ENCODE measurements around the gene ROBO4.

The ROBO4 gene

DNA sequence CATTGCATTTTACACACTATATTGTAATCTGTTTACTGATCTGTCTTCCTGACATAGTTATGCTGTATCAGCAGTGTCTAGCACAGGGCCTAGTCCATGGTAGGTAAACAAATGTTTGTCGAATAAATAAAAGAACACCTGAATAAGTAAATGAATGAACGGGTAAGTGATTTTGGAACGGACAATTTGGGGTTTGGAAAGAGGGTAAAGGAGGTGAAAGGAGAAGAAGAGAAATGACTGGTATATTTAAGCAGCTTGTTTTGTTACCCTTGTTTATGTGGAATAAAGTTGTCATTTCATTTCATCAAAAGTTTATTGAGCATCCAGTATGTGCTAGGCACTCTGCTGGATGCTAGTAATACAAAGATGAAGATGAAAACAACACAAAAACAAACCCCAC is 21.3 kb upstream of the ROBO4 start, which contains the start of gene HEPN1:
Gene HEPN1 (plus strand): TSS at position 301 of the 400 bp plus-strand sequence.
- no peak within 1 kb of the TSS for H3K27ac ChIP-seq (ENCODE audit: low read length)
- H3K4me3 ChIP-seq (ENCODE audit: low read length in 2 of 2) = no peak within 1 kb of the TSS
- H3K27me3 ChIP-seq (ENCODE audit: control insufficient read depth in 1 of 2, insufficient read depth in 2 of 2, low read length in 2 of 2) = peaks cover 8 to 17% of the 10 kb centered on the region in 2 donors
- peaks cover 4% of the 10 kb centered on the region for H3K4me1 ChIP-seq (ENCODE audit: control insufficient read depth, insufficient read depth, low read length)
- H3K9me3 ChIP-seq (ENCODE audit: control insufficient read depth in 2 of 2, low read length in 2 of 2) = no peaks in the 10 kb centered on the region
- H3K36me3 ChIP-seq (ENCODE audit: control insufficient read depth in 2 of 2, insufficient read depth in 2 of 2, low read length in 2 of 2) = no peaks in the 10 kb centered on the region
- no peak within 1 kb of the TSS for H3K9ac ChIP-seq (ENCODE audit: low read length in 2 of 2)

DNA sequence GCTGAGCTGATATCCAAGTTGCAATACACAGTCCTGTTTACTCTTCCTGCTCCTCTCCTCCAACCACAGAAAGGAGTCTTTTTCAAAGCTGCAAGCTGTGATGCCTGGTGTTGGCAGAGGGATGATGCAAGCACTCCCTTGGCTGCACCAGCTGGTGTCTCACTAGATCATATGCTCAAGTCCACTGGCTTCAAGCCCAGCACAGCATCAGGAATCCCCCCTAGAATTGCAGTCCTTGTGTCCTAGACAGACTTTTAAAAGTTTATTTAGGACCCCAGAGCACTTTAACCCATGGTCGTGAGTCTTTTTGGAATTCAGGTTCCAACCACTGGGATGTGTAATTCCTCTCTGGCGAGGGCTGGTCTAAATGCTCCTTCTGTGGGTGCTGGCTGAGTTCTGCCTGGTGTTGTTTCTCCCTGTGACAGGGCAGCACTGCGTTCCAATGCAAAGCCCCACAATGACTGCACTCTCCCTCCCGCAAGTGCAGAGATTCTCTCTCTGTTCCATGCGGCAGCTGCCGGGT is 19.5 kb upstream of the ROBO4 start:
- no peak overlapping the region for H3K9ac ChIP-seq (ENCODE audit: low read length in 2 of 2)
- no peak overlapping the region for H3K4me3 ChIP-seq (ENCODE audit: low read length in 2 of 2)
- H3K9me3 ChIP-seq (ENCODE audit: control insufficient read depth in 2 of 2, low read length in 2 of 2) = no peaks in the 10 kb centered on the region
- no peak overlapping the region for H3K27ac ChIP-seq (ENCODE audit: low read length)
- H3K36me3 ChIP-seq (ENCODE audit: control insufficient read depth in 2 of 2, insufficient read depth in 2 of 2, low read length in 2 of 2) = no peaks in the 10 kb centered on the region
- H3K27me3 ChIP-seq (ENCODE audit: control insufficient read depth in 1 of 2, insufficient read depth in 2 of 2, low read length in 2 of 2) = peaks cover 8 to 12% of the 10 kb centered on the region in 2 donors
- peaks cover 4% of the 10 kb centered on the region for H3K4me1 ChIP-seq (ENCODE audit: control insufficient read depth, insufficient read depth, low read length)

DNA sequence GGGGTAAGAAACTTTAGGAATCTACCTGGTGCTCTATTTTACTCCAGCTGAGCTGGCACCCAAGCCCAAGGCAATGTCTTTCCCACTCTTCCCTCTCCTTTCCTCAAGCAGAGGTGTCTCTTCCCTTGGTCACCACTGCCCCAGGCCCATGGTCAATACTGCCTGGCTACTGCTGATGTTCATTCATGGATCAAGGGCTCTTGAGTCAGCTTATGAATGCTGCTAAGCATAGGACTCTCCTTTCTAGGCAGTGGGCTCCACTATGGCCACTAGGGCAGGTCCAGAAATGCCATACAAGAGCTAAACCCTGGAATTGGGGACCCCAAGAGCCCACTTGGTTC is 18.7 kb upstream of the ROBO4 start:
- no peak overlapping the region for H3K4me3 ChIP-seq (ENCODE audit: low read length in 2 of 2)
- H3K36me3 ChIP-seq (ENCODE audit: control insufficient read depth in 2 of 2, insufficient read depth in 2 of 2, low read length in 2 of 2) = no peaks in the 10 kb centered on the region
- H3K27me3 ChIP-seq (ENCODE audit: control insufficient read depth in 1 of 2, insufficient read depth in 2 of 2, low read length in 2 of 2) = peaks cover 2 to 9% of the 10 kb centered on the region in 2 donors
- no peaks in the 10 kb centered on the region for H3K9me3 ChIP-seq (ENCODE audit: control insufficient read depth in 2 of 2, low read length in 2 of 2)
- no peak overlapping the region for H3K27ac ChIP-seq (ENCODE audit: low read length)
- H3K4me1 ChIP-seq (ENCODE audit: control insufficient read depth, insufficient read depth, low read length) = peaks cover 4% of the 10 kb centered on the region
- H3K9ac ChIP-seq (ENCODE audit: low read length in 2 of 2) = no peak overlapping the region

DNA sequence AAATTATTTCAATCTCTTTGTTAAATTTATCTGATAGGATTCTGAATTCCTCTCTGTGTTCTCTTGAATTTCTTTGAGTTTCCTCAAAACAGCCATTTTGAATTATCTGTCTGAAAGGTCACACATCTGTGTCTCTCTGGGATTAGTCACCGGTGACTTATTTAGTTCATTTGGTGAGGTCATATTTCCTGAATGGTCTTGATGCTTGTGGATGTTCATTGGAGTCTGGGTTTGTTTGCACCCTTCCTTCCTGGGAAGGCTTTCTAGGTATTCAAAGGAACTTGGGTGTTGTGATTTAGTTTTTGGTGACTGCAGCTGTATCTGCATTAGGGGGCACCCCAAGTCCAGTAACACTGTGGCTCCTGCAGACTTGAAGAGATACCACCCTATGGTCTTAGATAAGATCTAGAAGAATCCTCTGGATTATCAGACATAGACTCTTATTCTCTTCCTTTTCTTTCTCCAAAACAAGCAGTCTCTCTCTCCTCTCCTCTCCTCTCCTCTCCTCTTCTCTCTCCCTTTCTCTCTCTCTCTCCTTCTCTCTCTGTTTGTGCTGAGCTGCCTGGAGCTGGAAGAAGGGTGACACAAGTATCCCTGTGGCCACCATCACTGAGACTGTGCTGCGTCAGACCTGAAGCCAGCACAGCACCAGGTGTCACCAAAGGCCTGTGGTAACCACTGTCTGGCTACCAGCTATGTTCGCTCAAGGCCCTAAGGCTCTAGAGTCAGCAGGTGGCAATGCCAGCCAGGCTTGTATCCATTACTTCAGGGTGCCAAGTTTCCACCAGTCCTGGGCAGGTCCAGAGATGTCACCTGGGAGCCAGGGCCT is 18.1 kb upstream of the ROBO4 start:
- Histone ChIP-seq H3K9me3 (ENCODE audit: control insufficient read depth in 2 of 2, low read length in 2 of 2) (no peaks in the 10 kb centered on the region), H3K36me3 (ENCODE audit: control insufficient read depth in 2 of 2, insufficient read depth in 2 of 2, low read length in 2 of 2) (no peaks in the 10 kb centered on the region), H3K9ac (ENCODE audit: low read length in 2 of 2) (no peak overlapping the region), H3K27ac (ENCODE audit: low read length) (no peak overlapping the region), H3K4me3 (ENCODE audit: low read length in 2 of 2) (no peak overlapping the region), H3K27me3 (ENCODE audit: control insufficient read depth in 1 of 2, insufficient read depth in 2 of 2, low read length in 2 of 2) (peaks cover 0 to 8% of the 10 kb centered on the region in 2 donors), H3K4me1 (ENCODE audit: control insufficient read depth, insufficient read depth, low read length) (no peaks in the 10 kb centered on the region)

DNA sequence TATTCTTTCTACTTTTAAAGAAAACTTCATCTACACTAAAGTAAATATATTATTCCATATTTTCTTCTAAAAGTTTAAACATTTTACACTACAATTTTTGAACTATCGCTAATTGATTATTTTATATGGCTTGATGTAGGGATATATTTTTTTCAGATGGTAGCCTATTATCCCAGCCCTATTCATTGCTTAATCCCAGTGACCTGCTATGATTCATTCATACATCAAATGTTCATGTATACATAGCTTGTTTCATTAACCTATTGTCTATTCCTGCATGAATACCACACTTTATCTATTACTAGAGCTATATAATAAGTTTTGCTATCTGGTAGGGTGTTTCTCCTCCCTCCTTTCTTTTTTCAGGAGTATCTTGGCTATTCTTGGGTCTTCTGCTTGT is 5.0 kb upstream of the ROBO4 start:
- no peak overlapping the region for H3K27ac ChIP-seq (ENCODE audit: low read length)
- no peak overlapping the region for H3K9ac ChIP-seq (ENCODE audit: low read length in 2 of 2)
- H3K4me3 ChIP-seq (ENCODE audit: low read length in 2 of 2) = no peak overlapping the region
- H3K4me1 ChIP-seq (ENCODE audit: control insufficient read depth, insufficient read depth, low read length) = peaks cover 10% of the 10 kb centered on the region
- no peaks in the 10 kb centered on the region for H3K9me3 ChIP-seq (ENCODE audit: control insufficient read depth in 2 of 2, low read length in 2 of 2)
- no peaks in the 10 kb centered on the region for H3K36me3 ChIP-seq (ENCODE audit: control insufficient read depth in 2 of 2, insufficient read depth in 2 of 2, low read length in 2 of 2)
- H3K27me3 ChIP-seq (ENCODE audit: control insufficient read depth in 1 of 2, insufficient read depth in 2 of 2, low read length in 2 of 2) = no peaks in the 10 kb centered on the region

DNA sequence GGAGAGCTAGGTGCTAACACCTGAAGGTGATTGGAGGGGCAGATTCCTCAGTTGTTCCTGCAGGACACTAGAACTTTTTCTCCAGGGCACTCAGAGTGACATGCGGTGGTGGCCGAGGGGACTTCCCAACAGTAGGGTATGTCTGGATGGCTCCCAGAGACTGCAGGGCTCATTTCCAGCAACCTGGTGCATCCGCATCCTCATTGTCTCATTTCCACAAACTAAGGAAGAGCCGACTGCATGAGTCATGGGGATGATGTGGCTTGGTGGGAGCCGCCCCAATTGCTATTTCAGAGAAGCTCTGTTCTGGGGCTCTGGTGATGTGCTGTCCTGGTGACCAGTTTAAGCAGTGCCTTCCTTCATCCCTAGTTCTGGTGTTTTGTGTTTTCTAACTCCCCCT is 2.8 kb upstream of the ROBO4 start:
- Histone ChIP-seq H3K9ac (ENCODE audit: low read length in 2 of 2) (no peak overlapping the region), H3K36me3 (ENCODE audit: control insufficient read depth in 2 of 2, insufficient read depth in 2 of 2, low read length in 2 of 2) (no peaks in the 10 kb centered on the region), H3K4me1 (ENCODE audit: control insufficient read depth, insufficient read depth, low read length) (peaks cover 15% of the 10 kb centered on the region), H3K4me3 (ENCODE audit: low read length in 2 of 2) (no peak overlapping the region), H3K9me3 (ENCODE audit: control insufficient read depth in 2 of 2, low read length in 2 of 2) (no peaks in the 10 kb centered on the region), H3K27ac (ENCODE audit: low read length) (no peak overlapping the region), H3K27me3 (ENCODE audit: control insufficient read depth in 1 of 2, insufficient read depth in 2 of 2, low read length in 2 of 2) (no peaks in the 10 kb centered on the region)

DNA sequence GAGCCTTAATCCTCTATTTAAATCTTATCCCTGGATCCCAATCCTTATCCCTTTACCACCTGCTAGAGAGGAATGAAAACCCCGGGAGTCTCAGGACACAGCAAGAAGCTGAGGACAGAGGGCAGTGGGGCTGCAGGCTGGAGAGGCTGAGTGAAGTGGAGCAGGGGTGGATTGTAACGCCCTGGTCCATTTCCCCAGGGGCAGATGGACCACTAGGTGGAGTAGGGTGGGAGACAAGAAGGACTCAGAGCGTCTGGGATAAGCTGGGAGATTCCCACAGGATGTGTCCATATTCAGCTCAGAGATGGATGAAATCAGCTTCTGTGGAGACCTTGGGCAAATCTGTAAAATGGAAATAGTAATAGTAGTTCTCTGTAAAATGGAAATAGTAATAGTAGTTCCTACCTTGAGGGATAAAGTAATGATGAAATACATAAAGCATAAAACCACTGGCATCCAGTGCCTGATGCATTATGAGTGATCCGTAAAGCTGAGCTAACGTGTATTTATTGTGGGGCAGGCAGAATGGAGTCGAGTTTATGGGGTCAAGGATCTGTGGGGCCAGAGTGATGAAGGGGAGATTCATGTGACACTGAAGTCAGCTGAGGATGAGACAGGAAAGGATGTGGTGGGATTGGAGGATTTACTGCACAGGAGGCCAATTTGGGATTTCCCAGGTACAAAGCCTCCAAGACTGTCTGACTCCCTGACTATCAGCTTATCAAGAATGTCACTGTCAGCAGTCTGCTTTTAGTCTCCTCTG is 1.9 kb upstream of the ROBO4 start:
- Histone ChIP-seq H3K27me3 (ENCODE audit: control insufficient read depth in 1 of 2, insufficient read depth in 2 of 2, low read length in 2 of 2) (no peaks in the 10 kb centered on the region), H3K9ac (ENCODE audit: low read length in 2 of 2) (no peak overlapping the region), H3K9me3 (ENCODE audit: control insufficient read depth in 2 of 2, low read length in 2 of 2) (no peaks in the 10 kb centered on the region), H3K27ac (ENCODE audit: low read length) (peak overlapping the region; percentile 55), H3K36me3 (ENCODE audit: control insufficient read depth in 2 of 2, insufficient read depth in 2 of 2, low read length in 2 of 2) (no peaks in the 10 kb centered on the region), H3K4me1 (ENCODE audit: control insufficient read depth, insufficient read depth, low read length) (peaks cover 15% of the 10 kb centered on the region), H3K4me3 (ENCODE audit: low read length in 2 of 2) (no peak overlapping the region)

DNA sequence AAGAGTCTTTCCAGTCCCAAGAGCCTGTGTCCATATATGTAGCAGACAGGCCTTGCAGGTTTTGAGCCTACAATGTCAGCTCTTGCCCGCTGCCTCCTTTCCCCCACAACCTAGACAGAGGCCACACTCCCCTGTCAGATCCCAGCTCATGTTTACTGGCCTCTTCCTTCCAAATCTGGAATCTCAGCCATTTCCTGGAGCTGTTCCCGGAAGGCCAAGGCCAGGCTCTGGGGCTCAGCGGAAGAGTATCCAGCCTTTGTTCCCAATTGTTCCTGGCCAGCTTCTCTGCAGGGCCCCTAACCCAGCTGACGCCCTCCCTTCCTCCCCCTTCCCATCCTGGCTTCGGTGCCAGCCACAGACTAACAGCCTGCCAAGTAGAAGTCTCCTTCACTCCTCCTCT is 1.0 kb upstream of the ROBO4 start:
- Histone ChIP-seq H3K27me3 (ENCODE audit: control insufficient read depth in 1 of 2, insufficient read depth in 2 of 2, low read length in 2 of 2) (no peaks in the 10 kb centered on the region), H3K36me3 (ENCODE audit: control insufficient read depth in 2 of 2, insufficient read depth in 2 of 2, low read length in 2 of 2) (no peaks in the 10 kb centered on the region), H3K4me1 (ENCODE audit: control insufficient read depth, insufficient read depth, low read length) (peaks cover 16% of the 10 kb centered on the region), H3K9ac (ENCODE audit: low read length in 2 of 2) (no peak overlapping the region), H3K9me3 (ENCODE audit: control insufficient read depth in 2 of 2, low read length in 2 of 2) (no peaks in the 10 kb centered on the region), H3K4me3 (ENCODE audit: low read length in 2 of 2) (no peak overlapping the region), H3K27ac (ENCODE audit: low read length) (peak overlapping the region; percentile 55)

DNA sequence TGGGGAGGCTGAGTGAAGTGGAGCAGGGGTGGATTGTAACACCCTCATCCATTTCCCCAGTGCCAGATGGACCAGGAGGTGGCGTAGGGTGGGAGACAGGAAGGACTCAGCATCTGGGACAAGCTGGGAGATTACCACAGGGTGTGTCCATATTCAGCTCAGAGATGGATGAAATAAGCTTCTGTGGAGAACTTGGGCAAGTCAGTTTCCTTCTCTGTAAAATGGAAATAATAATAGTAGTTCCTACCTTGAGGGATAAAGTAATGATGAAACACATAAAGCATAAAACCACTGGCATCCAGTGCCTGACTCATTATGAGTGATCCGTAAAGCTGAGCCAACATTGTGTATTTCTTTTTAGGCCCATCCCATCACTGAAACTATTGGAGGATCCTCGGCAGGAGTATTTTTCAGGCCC is 607 bp upstream of the ROBO4 start:
- Histone ChIP-seq H3K9me3 (ENCODE audit: control insufficient read depth in 2 of 2, low read length in 2 of 2) (no peaks in the 10 kb centered on the region), H3K36me3 (ENCODE audit: control insufficient read depth in 2 of 2, insufficient read depth in 2 of 2, low read length in 2 of 2) (no peaks in the 10 kb centered on the region), H3K27ac (ENCODE audit: low read length) (peak overlapping the region; percentile 55), H3K4me1 (ENCODE audit: control insufficient read depth, insufficient read depth, low read length) (peaks cover 17% of the 10 kb centered on the region), H3K9ac (ENCODE audit: low read length in 2 of 2) (no peak overlapping the region), H3K4me3 (ENCODE audit: low read length in 2 of 2) (no peak overlapping the region), H3K27me3 (ENCODE audit: control insufficient read depth in 1 of 2, insufficient read depth in 2 of 2, low read length in 2 of 2) (no peaks in the 10 kb centered on the region)

DNA sequence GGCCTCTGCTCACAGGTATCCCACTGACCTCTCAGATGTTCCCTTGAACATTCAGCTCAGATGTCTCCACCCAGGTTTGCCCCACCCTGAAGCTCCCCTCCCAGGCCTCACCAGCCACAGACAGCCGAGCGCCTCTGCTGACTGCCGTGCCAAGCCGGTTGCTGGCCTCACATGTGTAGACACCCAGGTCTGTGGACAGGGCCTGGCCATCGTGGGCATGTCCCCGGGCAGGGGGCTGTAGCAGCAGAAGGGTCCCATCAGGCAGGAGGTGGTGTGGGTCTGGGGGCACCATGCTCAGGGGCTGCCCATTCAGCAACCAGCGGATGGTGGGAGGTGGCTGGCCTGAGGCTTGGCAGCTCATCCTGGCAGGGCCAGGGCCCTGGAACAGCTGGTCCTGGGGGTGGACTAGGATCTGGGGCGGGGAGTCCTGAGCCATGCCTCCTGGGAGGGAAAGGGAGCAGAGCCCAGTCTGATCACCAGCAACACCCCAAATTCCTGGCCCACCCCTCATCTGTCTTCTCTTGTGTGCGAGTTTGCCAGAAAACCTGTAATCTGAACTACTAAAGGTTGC is 759 bp downstream of the ROBO4 start:
- Histone ChIP-seq H3K9me3 (ENCODE audit: control insufficient read depth in 2 of 2, low read length in 2 of 2) (no peaks in the 10 kb centered on the region), H3K9ac (ENCODE audit: low read length in 2 of 2) (no peak overlapping the region), H3K4me1 (ENCODE audit: control insufficient read depth, insufficient read depth, low read length) (peaks cover 19% of the 10 kb centered on the region), H3K27me3 (ENCODE audit: control insufficient read depth in 1 of 2, insufficient read depth in 2 of 2, low read length in 2 of 2) (no peaks in the 10 kb centered on the region), H3K36me3 (ENCODE audit: control insufficient read depth in 2 of 2, insufficient read depth in 2 of 2, low read length in 2 of 2) (no peaks in the 10 kb centered on the region), H3K4me3 (ENCODE audit: low read length in 2 of 2) (peak overlapping the region in 1 of 2 donors; percentile 55), H3K27ac (ENCODE audit: low read length) (peak overlapping the region; percentile 11)
